Ectodermal cell (in vitro differentiated cells): ENCODE measurements around the gene PREX1.

ENCODE experiments used
- H3K27ac ChIP-seq: 2 replicates; pipeline ENCODE4 v1.7.0; 2013; ENCODE audit warnings: mild to moderate bottlenecking, low read depth, low read length; ENCODE audit not compliant: insufficient read depth, poor library complexity, severe bottlenecking
- H3K27me3 ChIP-seq: 2 replicates; pipeline ENCODE4 v1.7.0; 2013; ENCODE audit warnings: mild to moderate bottlenecking, low read length; ENCODE audit not compliant: insufficient read depth, control insufficient read depth, poor library complexity, severe bottlenecking
- H3K36me3 ChIP-seq: one replicate; pipeline ENCODE4 v1.7.0; 2013; ENCODE audit warnings: low read length; ENCODE audit not compliant: control insufficient read depth, insufficient read depth
- H3K4me1 ChIP-seq: one replicate; pipeline ENCODE4 v1.7.0; 2013; ENCODE audit warnings: low read length; ENCODE audit not compliant: control insufficient read depth, insufficient read depth
- H3K4me3 ChIP-seq: 2 replicates; pipeline ENCODE4 v1.7.0; 2013; ENCODE audit warnings: low read depth, low read length, control low read depth; ENCODE audit not compliant: insufficient read depth
- H3K9me3 ChIP-seq: 2 replicates; pipeline ENCODE4 v1.7.0; 2013; ENCODE audit warnings: mild to moderate bottlenecking, low read length, moderate library complexity; ENCODE audit not compliant: control insufficient read depth
- WGBS, 2 experiments: methylation state at CpG; one replicate each; pipeline ENCODE4 v1.1.7; 2013; ENCODE audit warnings: missing lambda C conversion rate in 2 of 2; 5-methylcytosine and 5-hydroxymethylcytosine counted together

PREX1 gene

GRCh38 chr20:48690888-48691287, 136.9 kb downstream of the PREX1 start:
- no peaks in the 10 kb centered on the region for H3K36me3 ChIP-seq
- WGBS, 2 experiments, result 92 to 93% methylated on average over 18 of the region's 18 CpGs

GRCh38 chr20:48689874-48690571, 137.8 kb downstream of the PREX1 start:
- no peaks in the 10 kb centered on the region for H3K36me3 ChIP-seq
- 89% methylated on average over 9 of the region's 9 CpGs for WGBS, 2 experiments
- no peak overlapping the region for H3K4me3 ChIP-seq
- H3K9me3 ChIP-seq, result no peaks in the 10 kb centered on the region
- peaks cover 10% of the 10 kb centered on the region for H3K4me1 ChIP-seq
- no peak overlapping the region for H3K27ac ChIP-seq
- H3K27me3 ChIP-seq, result no peaks in the 10 kb centered on the region

More at GRCh38 chr20:48690888-48691287, 136.9 kb downstream of the PREX1 start:
- H3K4me3 ChIP-seq, result no peak overlapping the region
- H3K27me3 ChIP-seq, result no peaks in the 10 kb centered on the region
- H3K4me1 ChIP-seq, result peaks cover 8% of the 10 kb centered on the region
- no peak overlapping the region for H3K27ac ChIP-seq
- no peaks in the 10 kb centered on the region for H3K9me3 ChIP-seq

- Histone ChIP-seq H3K4me1 (peaks cover 16% of the 10 kb centered on the region), H3K36me3 (no peaks in the 10 kb centered on the region), H3K27ac (no peak overlapping the region), H3K9me3 (no peaks in the 10 kb centered on the region), H3K27me3 (no peaks in the 10 kb centered on the region), H3K4me3 (no peak overlapping the region)
- WGBS, 2 experiments, result 87 to 92% methylated on average over 8 of the region's 8 CpGs
Observed at GRCh38 chr20:48689388-48689787, 138.4 kb downstream of the PREX1 start.

DNA sequence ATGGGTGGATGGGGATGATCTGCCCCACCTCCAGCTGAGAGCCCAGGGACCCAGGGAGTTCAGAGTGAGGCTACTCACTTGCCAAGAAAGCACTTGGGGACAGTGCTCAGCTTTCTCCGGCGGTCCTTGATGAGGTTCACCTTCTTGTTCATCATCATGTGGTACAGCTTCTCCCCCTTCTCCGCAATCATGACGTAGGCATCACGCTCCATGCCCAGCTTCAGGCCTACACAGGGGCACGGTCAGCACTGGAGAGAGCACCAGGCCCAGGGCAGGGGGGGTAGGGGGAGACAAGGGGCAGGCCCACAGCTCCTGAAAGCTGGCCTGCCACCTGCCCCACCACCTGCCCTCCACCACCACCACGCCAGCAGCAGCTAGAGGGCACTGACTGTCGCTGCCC, 139.2 kb downstream of the PREX1 start:
- WGBS, 2 experiments, result 96% methylated on average over 8 of the region's 8 CpGs

GRCh38 chr20:48687117-48687800, 140.5 kb downstream of the PREX1 start:
- WGBS, 2 experiments, result 87 to 88% methylated on average over 10 of the region's 10 CpGs
- Histone ChIP-seq H3K4me1 (peaks cover 36% of the 10 kb centered on the region), H3K36me3 (no peaks in the 10 kb centered on the region), H3K4me3 (no peak overlapping the region), H3K27ac (no peak overlapping the region), H3K9me3 (no peaks in the 10 kb centered on the region), H3K27me3 (no peaks in the 10 kb centered on the region)

More for the DNA sequence above, 139.2 kb downstream of the PREX1 start:
- Histone ChIP-seq H3K4me1 (peaks cover 23% of the 10 kb centered on the region), H3K36me3 (no peaks in the 10 kb centered on the region), H3K27ac (no peak overlapping the region), H3K4me3 (no peak overlapping the region), H3K27me3 (no peaks in the 10 kb centered on the region), H3K9me3 (no peaks in the 10 kb centered on the region)

GRCh38 chr20:48686238-48687116, 141.3 kb downstream of the PREX1 start:
- Histone ChIP-seq H3K27ac (no peak overlapping the region), H3K4me1 (peaks cover 44% of the 10 kb centered on the region), H3K36me3 (no peaks in the 10 kb centered on the region), H3K4me3 (no peak overlapping the region), H3K27me3 (no peaks in the 10 kb centered on the region), H3K9me3 (no peaks in the 10 kb centered on the region)
- 76 to 79% methylated on average over 19 of the region's 19 CpGs for WGBS, 2 experiments

DNA sequence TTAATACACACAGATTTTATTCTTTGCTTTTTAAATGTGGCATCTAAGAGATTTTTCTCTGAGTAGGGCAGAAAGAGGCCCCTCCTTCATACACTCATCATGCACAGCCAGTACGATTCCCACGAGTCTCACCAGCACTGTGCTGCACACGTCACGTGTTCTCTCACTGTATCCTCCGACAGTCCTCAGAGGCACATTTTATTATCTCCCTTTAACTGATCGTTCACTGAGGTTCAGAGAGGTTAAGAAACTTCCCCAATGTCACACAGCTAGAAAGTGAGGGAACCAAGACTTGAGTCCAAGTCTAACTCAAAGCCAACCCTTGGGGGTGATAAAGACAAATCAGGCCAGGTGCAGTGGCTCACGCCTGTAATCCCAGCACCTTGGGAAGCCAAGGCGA, 142.5 kb downstream of the PREX1 start:
- H3K4me3 ChIP-seq, result no peak overlapping the region
- no peaks in the 10 kb centered on the region for H3K36me3 ChIP-seq
- peaks cover 46% of the 10 kb centered on the region for H3K4me1 ChIP-seq
- WGBS, 2 experiments, result 88 to 89% methylated on average over 8 of the region's 8 CpGs
- no peaks in the 10 kb centered on the region for H3K9me3 ChIP-seq
- H3K27me3 ChIP-seq, result no peaks in the 10 kb centered on the region
- no peak overlapping the region for H3K27ac ChIP-seq

DNA sequence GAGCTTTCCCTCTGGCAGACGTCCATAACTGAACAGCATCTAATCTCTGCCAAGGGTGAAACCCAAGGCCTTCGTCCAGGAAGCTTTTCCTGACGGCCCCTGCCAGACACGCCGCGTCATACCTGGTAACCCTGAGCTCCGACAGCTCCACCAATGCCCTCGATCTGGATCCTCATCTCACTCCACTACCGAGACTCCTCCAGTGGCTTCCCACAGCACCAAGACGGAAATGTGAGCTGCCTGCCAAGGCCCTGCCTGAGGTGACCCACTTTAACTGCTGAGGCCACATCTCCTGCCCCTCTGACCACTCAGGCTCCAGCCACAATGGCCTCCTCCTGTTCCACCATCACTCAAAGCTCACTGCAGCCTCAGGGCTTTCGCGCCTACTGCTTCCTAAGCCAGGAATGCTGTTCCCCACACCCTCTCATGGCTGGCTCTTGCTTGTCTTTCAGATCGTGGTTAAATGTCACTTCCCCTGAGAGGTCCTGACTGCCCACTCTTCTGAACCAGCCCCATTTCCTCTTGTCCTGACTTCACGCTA, 143.2 kb downstream of the PREX1 start:
- no peak overlapping the region for H3K27ac ChIP-seq
- no peaks in the 10 kb centered on the region for H3K36me3 ChIP-seq
- H3K9me3 ChIP-seq, result no peaks in the 10 kb centered on the region
- peaks cover 46% of the 10 kb centered on the region for H3K4me1 ChIP-seq
- WGBS, 2 experiments, result 89 to 91% methylated on average over 14 of the region's 14 CpGs
- H3K27me3 ChIP-seq, result no peaks in the 10 kb centered on the region
- no peak overlapping the region for H3K4me3 ChIP-seq

DNA sequence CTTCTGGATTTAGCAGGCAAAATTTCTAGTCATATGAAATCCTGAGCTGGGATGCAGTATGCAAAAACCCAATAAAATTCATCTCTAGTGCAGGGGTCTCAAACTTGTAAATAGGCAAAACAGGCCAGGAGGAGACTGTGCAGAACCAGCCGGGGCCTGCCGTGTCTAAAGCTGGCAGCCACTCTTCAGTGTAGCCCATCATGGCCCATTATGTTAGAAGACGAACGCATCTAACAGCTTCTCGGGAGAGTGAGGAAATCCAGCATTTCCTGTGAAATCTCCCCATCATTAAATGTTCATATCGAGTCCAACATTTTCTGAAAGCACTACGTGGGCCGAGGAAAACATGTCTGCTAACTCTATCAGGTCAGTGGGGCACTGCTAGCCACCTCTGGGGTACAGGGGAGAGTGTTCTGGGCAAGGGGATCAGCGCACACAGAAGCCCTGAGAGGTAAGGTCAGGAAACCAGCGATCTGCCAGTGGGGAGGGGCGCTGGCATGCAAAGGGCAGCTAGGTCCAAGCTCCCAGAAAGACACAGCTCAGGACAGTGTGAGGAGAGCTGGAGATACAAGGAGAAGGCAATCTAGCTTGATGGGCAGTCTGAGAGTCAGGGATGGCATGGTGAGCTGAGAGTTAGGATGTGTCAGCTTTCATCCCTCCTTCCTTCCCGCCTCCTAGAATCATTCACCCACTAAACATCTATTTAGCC, 144.2 kb downstream of the PREX1 start:
- H3K27me3 ChIP-seq, result no peaks in the 10 kb centered on the region
- 88 to 89% methylated on average over 12 of the region's 12 CpGs for WGBS, 2 experiments
- H3K36me3 ChIP-seq, result no peaks in the 10 kb centered on the region
- H3K27ac ChIP-seq, result no peak overlapping the region
- H3K4me3 ChIP-seq, result no peak overlapping the region
- H3K4me1 ChIP-seq, result peaks cover 46% of the 10 kb centered on the region
- H3K9me3 ChIP-seq, result no peaks in the 10 kb centered on the region
